SK-MEL-5 (cell line): ENCODE data around the gene RNF146. TPM values are rescaled to one million over a fixed set of nuclear protein-coding genes. Genes with fewer than 3 reads are reported as not detected.
A peak's percentile ranks its signal among the peaks of the same experiment; 100 is the strongest.
"Not testable (repeated sequence)": the region's sequence is repeated elsewhere in the genome, so short reads cannot be mapped to it uniquely, and the experiment has no call there.

Experiments
- DNase-seq: peaks from one replicate; pipeline ENCODE4 v3.0.0-alpha.2; 2016; ENCODE audit warnings: low read depth, low spot score
- in situ Hi-C: cut with HindIII; loops from 2 replicates; pipeline ENCODE4 v1.10.0; 2016; ENCODE audit warnings: low sequenced_read_pairs, high pct_unique_total_duplicates, low pct_unique_long_range_greater_than_20kb
- polyA plus RNA-seq, 2 experiments: library from polyadenylated mRNA; depleted of rRNA; stranded (reverse); fragments of >200 nt; gene quantifications; 2 replicates each; pipeline ENCODE4 v1.2.3, GENCODE V29; 2015
- total RNA-seq: library from RNA; depleted of rRNA; stranded (reverse); fragments of >200 nt; shearing (Covaris generic); gene quantifications from 2 replicates; pipeline ENCODE4 v1.2.3, GENCODE V29; 2014; rRNA removed

Gene RNF146
- 21.6 and 22.3 TPM in 2 replicates for total RNA-seq
- polyA plus RNA-seq (2015; cell fraction: cytosol; rRNA removed): 18.4 and 24.5 TPM in 2 replicates
- 148 and 160 TPM in 2 replicates for polyA plus RNA-seq (2015; cell fraction: nucleus; rRNA removed)

GRCh38 chr6:127266178-127266891 is at the start of gene RNF146:
RNF146 (plus strand) TSS chr6:127266864; CDS start chr6:127280339, 13,475 bp downstream.
- in situ Hi-C loops: no loop called here
- DNase-seq: peak; percentile 85

- in situ Hi-C loops: no loop called here
- no peak for DNase-seq
Measured at GRCh38 chr6:127219869-127220268, 46.8 kb upstream of the RNF146 start.

- in situ Hi-C loops: no loop called here
- no peak for DNase-seq
Measured at GRCh38 chr6:127221201-127221600, 45.5 kb upstream of the RNF146 start.

GRCh38 chr6:127222418-127222817 is 44.2 kb upstream of the RNF146 start:
- no peak for DNase-seq
- in situ Hi-C loops: no loop called here

- in situ Hi-C loops: no loop called here
- DNase-seq: no peak
Measured at GRCh38 chr6:127225497-127225896, 41.2 kb upstream of the RNF146 start.

- in situ Hi-C loops: not testable (repeated sequence)
Measured at GRCh38 chr6:127233819-127234218, 32.8 kb upstream of the RNF146 start.

GRCh38 chr6:127243501-127243900 is 23.2 kb upstream of the RNF146 start:
- DNase-seq: no peak
- in situ Hi-C loops: no loop called here

More at GRCh38 chr6:127233819-127234218, 32.8 kb upstream of the RNF146 start:
- DNase-seq: not testable (repeated sequence)

- no peak for DNase-seq
- in situ Hi-C loops: no loop called here
Measured at GRCh38 chr6:127247114-127248096, 19.3 kb upstream of the RNF146 start.

GRCh38 chr6:127249621-127250020 is 17.0 kb upstream of the RNF146 start:
- in situ Hi-C loops: no loop called here
- DNase-seq: no peak

GRCh38 chr6:127255286-127255685 is 11.4 kb upstream of the RNF146 start:
- no peak for DNase-seq
- in situ Hi-C loops: no loop called here

- no peak for DNase-seq
- in situ Hi-C loops: no loop called here
Measured at GRCh38 chr6:127262896-127263295, 3.8 kb upstream of the RNF146 start.

- DNase-seq: no peak
Measured at GRCh38 chr6:127263481-127263880, 3.2 kb upstream of the RNF146 start.

GRCh38 chr6:127266892-127267645 is 405 bp downstream of the RNF146 start:
- peak; percentile 59 for DNase-seq
- in situ Hi-C loops: no loop called here

More at GRCh38 chr6:127263481-127263880, 3.2 kb upstream of the RNF146 start:
- in situ Hi-C loops: no loop called here

GRCh38 chr6:127267646-127268625 is 1.3 kb downstream of the RNF146 start:
- in situ Hi-C loops: no loop called here
- DNase-seq: no peak

- DNase-seq: no peak
- in situ Hi-C loops: no loop called here
Measured at GRCh38 chr6:127272576-127272975, 5.9 kb downstream of the RNF146 start.

GRCh38 chr6:127273499-127273898 is 6.8 kb downstream of the RNF146 start:
- in situ Hi-C loops: no loop called here
- DNase-seq: no peak
